HG03060 (cell line): ENCODE results near the gene UQCRHL.

Experiments
- ATAC-seq: cut with Tn5 transposase; IDR thresholded peaks from one replicate; pipeline ENCODE4 v1.9.1; 2021; ENCODE audit warnings: low read depth, moderate number of reproducible peaks; ENCODE audit not compliant: unreplicated experiment

UQCRHL gene

DNA sequence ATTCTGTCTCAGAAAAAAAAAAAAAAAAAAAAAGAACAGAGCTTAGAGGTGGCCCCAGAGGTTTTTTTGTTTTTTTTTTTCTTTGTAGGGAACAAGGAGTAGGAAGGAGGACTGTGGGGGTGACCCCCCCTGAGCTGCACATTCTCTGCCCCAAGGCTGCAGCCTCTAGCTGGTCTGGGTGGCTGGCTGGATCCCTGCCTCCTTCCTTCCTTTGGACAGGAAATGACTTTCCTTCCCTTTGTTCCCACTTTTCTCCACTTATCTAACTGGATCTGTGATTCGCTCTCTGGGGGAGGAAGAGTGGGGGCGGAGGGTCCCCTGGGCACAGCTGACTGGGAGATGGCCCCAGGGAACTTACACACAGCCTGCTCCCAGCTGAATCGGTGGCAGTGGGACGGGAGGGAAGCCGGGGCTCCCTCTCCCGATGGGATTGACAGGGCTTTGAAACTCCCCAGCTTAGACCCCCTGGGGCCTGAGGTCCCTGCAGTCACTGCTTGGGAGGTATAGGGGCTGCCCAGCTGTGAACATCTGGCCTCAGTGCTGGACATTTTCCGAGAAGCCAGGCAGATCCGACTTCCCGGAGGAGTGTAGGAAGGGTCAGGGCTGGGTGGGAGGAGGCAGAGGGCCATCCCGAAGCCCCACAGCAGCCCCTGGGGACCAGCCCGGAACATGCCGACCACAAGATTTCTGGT, 46.8 kb downstream of the UQCRHL start:
- no peak for ATAC-seq

DNA sequence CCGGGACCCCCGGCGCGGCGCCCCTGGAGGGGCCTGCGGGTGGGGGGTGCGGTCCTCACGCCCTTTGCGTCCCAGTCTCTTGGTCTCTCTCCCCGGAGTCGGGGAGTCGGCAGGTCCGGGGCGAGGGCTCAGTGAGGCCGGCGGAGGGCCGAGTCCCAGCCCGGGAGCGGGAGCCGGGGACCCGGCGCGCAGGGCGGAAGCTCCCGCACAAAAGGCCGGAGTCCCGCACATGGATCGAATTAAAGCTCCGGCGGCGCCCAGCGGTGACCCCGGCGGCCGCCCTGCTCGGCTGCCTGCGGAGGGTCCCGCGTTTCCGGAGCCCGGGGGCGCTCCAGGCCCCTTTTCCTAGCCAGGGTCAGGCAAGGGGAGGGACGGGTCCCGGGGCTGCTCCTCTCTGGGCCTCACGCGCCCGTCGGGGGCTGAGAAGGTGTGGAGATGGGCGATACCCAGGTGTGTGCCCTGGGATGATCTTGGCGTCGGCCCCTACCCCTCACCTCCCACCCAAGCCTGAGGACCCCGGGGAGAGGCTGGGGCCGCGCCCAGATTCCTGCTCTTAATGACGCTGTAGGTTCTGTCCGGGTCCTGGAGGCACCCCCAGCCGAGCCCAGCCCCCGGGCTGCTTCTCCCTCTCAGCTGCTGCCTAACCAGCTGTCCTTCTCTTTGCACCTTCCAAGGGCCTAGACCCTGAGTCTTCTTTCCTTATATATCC, 48.3 kb downstream of the UQCRHL start:
- ATAC-seq: no peak

DNA sequence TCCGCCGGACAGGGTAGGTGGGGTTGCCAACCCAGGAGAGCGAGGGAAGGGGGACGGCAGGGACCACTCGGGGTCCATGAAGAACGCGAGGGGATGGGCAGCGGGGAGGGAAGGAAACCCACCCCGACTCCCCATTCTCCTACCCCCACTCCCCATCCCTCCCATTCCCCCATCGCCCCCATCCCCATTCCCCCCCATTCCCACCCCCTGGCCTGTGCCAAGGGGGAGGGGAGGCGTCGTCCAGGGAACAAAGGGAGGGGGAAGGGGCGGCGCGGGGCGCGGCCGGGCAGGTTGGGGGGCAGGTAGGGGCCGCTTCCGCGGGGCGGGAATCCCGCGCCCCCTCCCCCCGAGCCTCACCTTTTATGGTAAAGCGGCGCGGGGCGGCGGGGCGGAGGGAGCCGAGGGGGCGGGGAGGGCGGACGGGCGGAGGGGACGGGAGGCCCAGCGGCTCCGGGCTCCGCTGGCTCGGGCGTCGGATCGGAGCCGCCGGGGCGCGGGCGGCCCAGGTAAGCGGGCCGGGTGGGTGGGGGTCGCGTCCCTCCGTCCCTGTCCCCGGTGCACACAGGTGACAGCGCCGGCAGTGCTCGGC, 49.0 kb downstream of the UQCRHL start, which contains the start of gene FBLIM1:
Gene FBLIM1, plus strand, starts transcription at position 453 of the 589 bp plus-strand sequence. CDS start 6,189 bp downstream, outside the sequence.
- ATAC-seq: no peak

DNA sequence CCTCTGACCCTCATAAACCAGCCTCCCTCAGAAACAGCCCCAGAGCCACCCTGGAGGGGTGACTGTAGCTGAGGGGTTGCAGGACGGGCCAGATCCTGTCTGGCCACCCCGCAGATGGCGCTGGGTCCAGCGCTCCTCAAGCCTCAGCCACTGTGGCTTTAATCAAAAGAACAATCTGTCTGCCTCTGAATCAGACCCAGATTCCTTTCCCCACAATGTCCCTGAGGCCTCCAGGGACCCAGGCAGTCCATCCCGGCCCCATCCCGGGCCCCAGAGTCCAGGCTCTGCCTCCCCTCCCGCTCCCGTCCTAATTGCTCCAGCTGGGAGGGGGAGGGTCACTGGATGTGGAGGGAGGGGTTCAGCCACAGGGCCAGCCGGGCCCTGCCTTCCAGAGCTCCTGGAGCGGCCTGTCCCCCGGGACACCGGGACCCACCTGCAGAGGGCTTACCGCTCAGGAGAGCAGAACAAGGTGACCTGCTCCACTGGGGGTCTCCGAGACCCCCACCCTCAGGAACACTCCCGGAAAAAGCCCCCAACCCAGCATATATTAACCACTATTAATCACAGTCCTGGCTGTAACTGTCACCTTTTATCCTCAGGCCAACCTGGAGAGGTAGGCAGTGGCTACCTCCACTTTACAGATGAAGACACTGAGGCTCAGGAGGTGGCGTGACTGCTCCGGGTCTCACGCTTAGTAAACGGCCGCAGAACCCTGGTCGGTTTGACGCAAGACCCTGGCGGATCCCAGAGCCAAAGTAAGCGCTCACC, 49.7 kb downstream of the UQCRHL start:
- ATAC-seq: no peak
